NCI-H187 treated with DMSO at 0.1 percent for 48 hours (cell line): Measurements from ENCODE around the gene CDCA4.

Experiments used
- DNase-seq: peaks from one replicate; lab custom pipeline; 2025; lab: John Stamatoyannopoulos, UW

CDCA4 gene

GRCh38 chr14:105013150-105013785 is 7.6 kb downstream of the CDCA4 start:
- DNase-seq = no peak

- DNase-seq = no peak
These were observed 8.5 kb downstream of the CDCA4 start for GRCh38 chr14:105012171-105012985.

- no peak for DNase-seq
These were observed 9.4 kb downstream of the CDCA4 start for GRCh38 chr14:105011312-105011990.

DNA sequence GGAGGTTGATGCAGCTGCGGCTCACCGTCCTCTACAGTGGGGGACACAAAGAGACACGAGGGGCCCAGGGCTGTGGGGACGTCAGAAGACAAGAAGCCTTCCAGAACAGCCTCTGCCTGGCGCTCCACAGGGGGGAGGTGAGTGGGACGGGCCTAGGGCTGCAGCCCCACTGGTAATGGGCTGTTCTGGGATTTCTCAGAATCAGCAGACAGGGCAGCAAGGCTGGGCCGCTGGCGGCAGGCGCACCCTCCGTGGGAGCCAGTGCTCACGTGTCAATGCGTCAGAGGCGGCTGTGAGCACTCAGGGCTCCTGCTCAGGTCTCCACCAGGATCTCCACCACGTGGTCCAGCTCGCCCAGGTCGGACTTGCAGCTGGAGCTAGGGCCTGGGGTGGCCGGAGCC is 10.0 kb downstream of the CDCA4 start:
- no peak for DNase-seq

DNA sequence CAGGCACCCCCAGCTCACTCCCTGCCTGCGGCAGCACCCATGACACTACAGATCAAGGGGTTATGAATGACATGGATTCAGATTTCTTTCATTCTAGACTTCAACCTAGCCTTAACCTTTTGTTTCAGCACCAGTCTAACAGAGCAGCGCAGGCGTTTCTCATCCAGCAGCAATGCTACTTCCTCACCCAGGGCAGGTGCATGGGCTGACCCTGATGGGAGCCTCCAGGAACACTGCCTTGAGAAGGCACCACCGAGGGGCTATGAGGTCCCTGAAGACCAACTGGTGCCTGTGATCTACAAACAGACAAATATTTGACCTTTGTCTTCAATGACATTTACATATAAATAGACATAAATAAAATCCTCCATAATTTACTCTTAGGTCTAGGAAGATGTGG is 10.8 kb downstream of the CDCA4 start:
- no peak for DNase-seq

DNA sequence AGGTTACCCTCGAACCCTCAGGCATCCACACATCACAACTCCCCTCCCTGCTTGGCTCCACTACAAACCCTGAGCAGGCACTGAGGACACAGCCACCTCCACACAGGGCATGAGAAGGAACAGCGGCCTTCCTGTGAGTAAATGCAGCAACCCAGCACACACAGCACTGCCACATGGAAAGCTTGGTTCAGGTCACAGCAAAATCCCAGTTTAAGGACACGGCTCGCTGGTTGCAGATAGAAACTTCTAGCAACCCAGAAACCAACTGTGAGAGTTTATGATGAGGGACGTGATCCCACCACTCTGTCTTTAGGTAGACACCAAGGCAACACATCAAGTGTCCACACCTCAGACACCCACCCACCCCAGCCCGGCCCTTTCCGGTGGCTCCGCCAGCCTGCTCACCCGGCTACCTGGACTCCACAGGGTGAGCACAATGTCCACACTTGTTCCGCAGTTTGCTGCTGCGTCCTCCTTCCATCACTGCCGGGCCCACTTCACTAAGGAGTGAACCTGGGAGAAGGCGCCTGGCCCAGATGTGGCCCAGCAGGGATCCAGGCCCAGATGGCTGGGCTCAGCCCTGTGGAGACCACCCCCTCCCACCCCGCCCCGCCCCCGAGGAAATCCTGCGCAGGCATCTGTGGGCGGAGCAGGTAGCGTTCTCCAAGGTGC is 13.2 kb downstream of the CDCA4 start:
- no peak for DNase-seq

GRCh38 chr14:105006831-105007592 is 13.9 kb downstream of the CDCA4 start:
- no peak for DNase-seq

- no peak for DNase-seq
These were observed 14.7 kb downstream of the CDCA4 start for GRCh38 chr14:105005929-105006830.

DNA sequence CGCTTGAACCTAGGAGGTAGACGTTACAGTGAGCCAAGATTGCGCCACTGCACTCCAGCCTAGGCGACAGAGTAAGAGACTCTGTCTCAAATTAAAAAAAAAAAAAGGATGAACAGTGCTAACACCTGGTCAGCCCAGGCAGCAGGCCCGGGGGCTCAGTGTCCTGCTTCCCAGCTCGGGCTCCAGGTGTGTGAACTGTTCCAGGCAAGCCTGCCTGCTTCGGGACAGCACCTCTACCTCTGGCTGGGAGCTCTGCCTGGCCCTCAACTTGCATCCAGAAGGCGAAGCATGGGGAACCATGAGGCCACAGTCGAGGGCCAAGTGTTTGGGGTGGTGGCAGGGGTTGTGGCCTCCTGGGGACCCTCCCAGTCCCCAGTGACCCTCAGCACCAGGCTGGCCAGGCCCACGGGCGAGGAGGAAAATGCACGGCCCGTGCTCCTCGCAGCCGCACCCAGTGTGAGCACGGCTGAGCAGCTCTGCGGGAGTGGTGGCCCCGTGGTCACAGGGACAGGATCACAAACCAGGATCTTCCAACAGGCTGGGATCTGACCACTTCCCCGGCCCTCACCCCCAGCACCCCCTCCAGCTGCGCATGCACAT is 15.5 kb downstream of the CDCA4 start:
- DNase-seq = no peak

DNA sequence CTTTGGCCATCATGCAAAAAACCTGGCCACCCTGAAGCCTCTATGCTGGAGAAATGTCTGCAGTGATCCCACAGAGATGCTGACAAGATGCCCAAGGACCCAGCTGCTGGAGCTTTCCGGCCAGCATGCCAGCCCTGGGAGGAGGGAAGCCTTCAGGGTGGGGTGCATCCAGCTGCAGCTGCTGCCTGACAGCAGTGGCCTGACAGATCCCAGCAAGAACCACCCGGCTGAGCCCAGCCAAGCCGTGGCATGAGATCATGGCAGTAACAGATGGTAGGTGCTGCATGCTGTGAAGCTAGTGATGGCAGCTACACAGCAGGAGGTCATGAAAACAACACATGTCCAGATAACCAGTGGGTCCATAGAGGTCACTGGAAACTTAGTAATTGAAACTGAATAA is 21.5 kb downstream of the CDCA4 start:
- no peak for DNase-seq

GRCh38 chr14:104998801-104999200 is 22.1 kb downstream of the CDCA4 start:
- DNase-seq = no peak

DNA sequence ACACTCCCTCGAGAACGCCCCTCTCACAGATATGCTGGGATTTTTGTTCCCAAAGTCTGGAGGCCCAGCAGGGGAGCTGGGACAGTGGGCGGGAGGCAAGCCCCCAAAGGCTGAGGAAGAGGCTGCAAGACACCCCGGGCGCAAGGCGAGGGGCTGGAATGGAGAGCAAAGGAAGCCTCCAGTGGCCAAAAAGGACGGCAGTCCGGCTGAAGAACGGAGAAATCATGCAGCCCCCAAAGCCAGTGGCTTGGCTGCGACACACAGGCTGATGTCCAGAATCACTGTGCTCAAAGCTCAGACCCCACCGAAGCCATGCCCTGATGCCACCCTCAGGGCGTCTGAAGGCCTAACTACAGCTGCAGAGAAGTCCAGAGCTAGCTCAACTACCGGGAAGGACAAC is 24.4 kb downstream of the CDCA4 start:
- DNase-seq = no peak

GRCh38 chr14:104996032-104996431 is 24.9 kb downstream of the CDCA4 start:
- no peak for DNase-seq

DNA sequence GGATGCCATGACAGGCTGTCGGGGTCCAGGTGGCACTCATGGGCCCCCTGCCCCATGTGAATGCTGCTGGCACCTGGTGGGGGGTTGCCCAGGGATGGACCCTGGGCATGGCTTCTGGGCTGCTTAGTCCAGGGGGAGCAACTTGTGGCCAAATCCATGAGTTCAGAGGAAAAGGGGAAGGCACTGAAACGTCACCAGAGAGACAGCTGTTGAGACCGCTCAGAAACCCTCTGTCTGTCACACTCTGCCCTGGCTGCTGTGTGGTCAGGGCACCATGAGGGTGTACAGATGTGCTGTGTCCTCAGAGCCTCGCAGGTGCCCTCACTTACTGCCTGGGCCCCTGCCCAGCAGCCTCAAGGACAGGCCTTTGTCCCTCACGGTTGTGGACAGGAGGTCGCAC is 25.9 kb downstream of the CDCA4 start:
- no peak for DNase-seq

DNA sequence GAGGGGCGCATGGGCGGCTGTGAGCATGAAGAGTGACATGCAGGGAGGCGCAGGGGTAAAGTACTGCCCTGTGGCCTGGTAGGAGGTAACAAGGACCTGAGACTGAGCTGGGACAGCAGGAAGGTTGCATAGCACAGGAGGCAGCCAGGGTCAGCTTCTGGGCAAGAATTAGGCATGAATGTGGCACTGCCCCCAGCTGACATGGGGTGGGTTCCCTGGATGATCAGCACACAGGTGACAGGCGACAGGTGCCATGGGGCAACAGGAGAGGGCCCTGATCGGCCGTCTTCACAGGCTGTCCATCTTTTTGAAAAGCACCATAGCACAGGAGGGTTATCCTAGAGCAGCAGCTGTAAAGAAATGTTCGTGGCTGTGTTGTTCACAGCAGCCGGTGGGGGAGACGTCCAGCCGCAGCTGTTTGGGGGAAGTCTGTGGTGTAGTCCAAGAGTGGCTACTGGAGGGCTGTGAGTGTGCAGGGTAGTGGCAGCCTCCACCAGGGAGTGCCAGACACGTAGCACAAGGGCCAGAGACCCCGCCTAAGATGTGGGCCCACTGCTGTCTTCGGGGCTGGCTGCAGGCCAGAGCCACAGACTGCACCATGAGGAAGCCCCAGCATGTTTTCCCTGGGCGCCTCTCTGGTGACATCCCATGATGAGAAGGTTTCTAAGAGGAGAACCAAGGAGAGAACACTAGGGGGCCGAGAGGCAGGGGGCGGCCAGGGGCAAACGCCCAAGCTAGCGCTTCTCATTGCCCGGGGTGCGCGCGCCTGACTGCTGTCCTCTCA is 26.9 kb downstream of the CDCA4 start:
- DNase-seq = no peak

GRCh38 chr14:104993306-104993705 is 27.6 kb downstream of the CDCA4 start:
- DNase-seq = no peak

GRCh38 chr14:104992501-104992900 is 28.4 kb downstream of the CDCA4 start:
- DNase-seq = no peak

DNA sequence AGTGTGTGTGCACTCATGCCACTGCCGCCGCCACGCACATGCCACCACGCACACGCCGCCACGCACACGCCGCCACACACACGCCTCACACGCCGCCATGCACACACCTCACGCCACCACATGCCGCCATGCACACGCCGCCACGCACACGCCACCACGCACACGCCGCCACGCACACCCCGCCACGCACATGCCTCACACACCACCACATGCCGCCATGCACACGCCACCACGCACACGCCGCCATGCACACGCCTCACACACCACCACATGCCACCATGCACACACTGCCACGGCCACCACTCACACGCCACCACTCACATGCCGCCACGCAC is 29.0 kb downstream of the CDCA4 start:
- no peak for DNase-seq

DNA sequence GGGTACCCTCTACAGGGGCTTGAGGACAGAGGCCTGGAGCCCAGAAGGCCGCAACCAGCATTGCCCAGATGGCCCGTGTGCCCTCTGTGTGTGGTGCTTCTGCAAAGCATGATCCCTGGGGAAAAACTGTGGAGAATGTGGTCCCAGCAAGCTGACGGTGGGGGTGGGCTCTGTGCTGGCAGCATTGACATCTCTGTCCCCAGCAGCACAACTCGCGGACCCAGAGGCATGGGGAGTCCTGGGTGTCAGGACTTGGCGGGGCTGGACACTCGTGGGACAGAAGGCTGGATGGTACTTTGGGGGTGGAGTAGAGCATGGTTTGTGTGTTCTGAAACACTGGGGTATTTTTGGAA is 31.0 kb downstream of the CDCA4 start:
- no peak for DNase-seq
